Liver (tissue), 9 donors: Measurements from ENCODE around the gene TRIM71. TPM values are rescaled to one million over a fixed set of nuclear protein-coding genes. Genes with fewer than 3 reads are reported as not detected.

Source experiments
- DNase-seq: peaks from one replicate; pipeline ENCODE4 v3.0.0-alpha.2; 2017; ENCODE audit warnings: low spot score
- H3K27ac ChIP-seq, 2 donors: one replicate each; pipeline ENCODE4 v1.7.0; 2013; ENCODE audit warnings: inconsistent platforms in 2 of 2, low read length in 2 of 2, control low read depth in 1 of 2, low read depth in 1 of 2, mild to moderate bottlenecking in 1 of 2
- H3K27me3 ChIP-seq, 4 donors: one replicate each; pipeline versions ENCODE4 v1.6.1 to v1.7.0; 2013; ENCODE audit warnings: low read length in 3 of 4, inconsistent platforms in 1 of 4, mild to moderate bottlenecking in 1 of 4, moderate library complexity in 1 of 4; ENCODE audit not compliant: control insufficient read depth in 4 of 4, insufficient read depth in 4 of 4
- H3K36me3 ChIP-seq, 4 donors: one replicate each; pipeline versions ENCODE4 v1.6.1 to v1.7.0; 2013; ENCODE audit warnings: low read length in 3 of 4, mild to moderate bottlenecking in 3 of 4, low read depth in 1 of 4, moderate library complexity in 1 of 4; ENCODE audit not compliant: control insufficient read depth in 4 of 4, insufficient read depth in 3 of 4
- H3K4me1 ChIP-seq, 4 donors: one replicate each; pipeline versions ENCODE4 v1.6.1 to v1.7.0; 2013; ENCODE audit warnings: low read length in 3 of 4, mild to moderate bottlenecking in 3 of 4, moderate library complexity in 1 of 4; ENCODE audit not compliant: control insufficient read depth in 4 of 4, insufficient read depth in 4 of 4
- H3K4me3 ChIP-seq, 3 donors: one replicate each; pipeline versions ENCODE4 v1.6.1 to v1.7.0; 2013; ENCODE audit warnings: low read length in 3 of 3, control low read depth in 1 of 3, low read depth in 1 of 3, mild to moderate bottlenecking in 1 of 3
- H3K9ac ChIP-seq, 2 donors: one replicate each; pipeline ENCODE4 v1.7.0; 2013; ENCODE audit warnings: low read length in 2 of 2, mild to moderate bottlenecking in 2 of 2, moderate library complexity in 2 of 2, control low read depth in 1 of 2, low read depth in 1 of 2
- H3K9me3 ChIP-seq, 4 donors: one replicate each; pipeline versions ENCODE4 v1.6.1 to v1.7.0; 2013; ENCODE audit warnings: low read length in 3 of 4; ENCODE audit not compliant: control insufficient read depth in 4 of 4
- EGR1 ChIP-seq, 2 donors: IDR thresholded peaks; 2 replicates each; pipeline ENCODE4 v1.6.1; 2016 to 2018; ENCODE audit warnings: antibody characterized with exemption in 2 of 2, low read depth in 2 of 2
- FOXA1 ChIP-seq: IDR thresholded peaks from 2 replicates; pipeline ENCODE4 v1.6.1; 2016; ENCODE audit warnings: antibody characterized with exemption
- FOXA2 ChIP-seq: IDR thresholded peaks from 2 replicates; pipeline ENCODE4 v1.6.1; 2016; ENCODE audit warnings: antibody characterized with exemption
- GABPA ChIP-seq, 2 donors: IDR thresholded peaks in 1 of 2; conservative IDR thresholded peaks in 1 of 2; 2 replicates each; pipeline ENCODE4 v1.6.1; 2016; ENCODE audit warnings: antibody characterized with exemption in 2 of 2, mild to moderate bottlenecking in 1 of 2, moderate library complexity in 1 of 2
- HNF4A ChIP-seq, 2 donors: conservative IDR thresholded peaks; 2 replicates each; pipeline ENCODE4 v1.6.1; 2016; ENCODE audit warnings: antibody characterized with exemption in 2 of 2, mild to moderate bottlenecking in 2 of 2
- HNF4G ChIP-seq: IDR thresholded peaks from 2 replicates; pipeline ENCODE4 v1.6.1; 2016; ENCODE audit warnings: antibody characterized with exemption
- JUND ChIP-seq, 2 donors: IDR thresholded peaks; 2 replicates each; pipeline ENCODE4 v1.6.1; 2016; ENCODE audit warnings: antibody characterized with exemption in 2 of 2
- NR2F2 ChIP-seq: IDR thresholded peaks from 2 replicates; pipeline ENCODE4 v1.6.1; 2016; ENCODE audit warnings: antibody characterized with exemption
- RAD21 ChIP-seq, 2 donors: IDR thresholded peaks; 2 replicates each; pipeline ENCODE4 v1.6.1; 2016; ENCODE audit warnings: antibody characterized with exemption in 2 of 2, mild to moderate bottlenecking in 2 of 2
- RXRA ChIP-seq, 2 donors: IDR thresholded peaks; 2 replicates each; pipeline ENCODE4 v1.6.1; 2017 to 2018; ENCODE audit warnings: antibody characterized with exemption in 2 of 2, mild to moderate bottlenecking in 1 of 2
- SP1 ChIP-seq: IDR thresholded peaks from 2 replicates; pipeline ENCODE4 v1.6.1; 2018; ENCODE audit warnings: antibody characterized with exemption, mild to moderate bottlenecking
- TAF1 ChIP-seq: conservative IDR thresholded peaks from 2 replicates; pipeline ENCODE4 v1.6.1; 2016; ENCODE audit warnings: antibody characterized with exemption, mild to moderate bottlenecking
- YY1 ChIP-seq: IDR thresholded peaks from 2 replicates; pipeline ENCODE4 v1.6.1; 2016; ENCODE audit warnings: antibody characterized with exemption, mild to moderate bottlenecking
- WGBS: extraction: QIAGEN DNeasy Blood & Tissue Kit; methylation state at CpG from one replicate; pipeline ENCODE4 v1.1.7; 2013; 5-methylcytosine and 5-hydroxymethylcytosine counted together
- polyA plus RNA-seq, 2 donors: library from polyadenylated mRNA; stranded (reverse) in 1 of 2; unstranded in 1 of 2; fragments of 200-250 nt in 1 of 2; fragments of >200 nt in 1 of 2; fragmentation: Nextera tagmentation in 1 of 2; extraction: Ambion mirVana in 1 of 2; gene quantifications; one replicate each; pipeline versions ENCODE4 v1.2.1 to v1.2.3, GENCODE V29; 2013 to 2015
- total RNA-seq, 2 donors: library from RNA; depleted of rRNA; stranded (reverse); fragments of >200 nt; gene quantifications; one replicate each; pipeline ENCODE4 v1.2.3, GENCODE V29; 2014
- TF ChIP-seq, protein P1 (sequence below): IDR thresholded peaks from 2 replicates; pipeline ENCODE4 v1.6.1; 2016; ENCODE audit warnings: antibody characterized with exemption
- TF ChIP-seq, protein P2 (sequence below): IDR thresholded peaks from 2 replicates; pipeline ENCODE4 v1.6.1; 2016; ENCODE audit warnings: antibody characterized with exemption, mild to moderate bottlenecking
- TF ChIP-seq, protein P3 (sequence below): fragments of 150-350 bp; IDR thresholded peaks from 2 replicates; pipeline ENCODE4 v1.5.1; 2017; ENCODE audit warnings: improper control_type of control experiment, low read depth, low read length; ENCODE audit not compliant: missing input control
- TF ChIP-seq, protein P4 (sequence below): IDR thresholded peaks from 2 replicates; pipeline ENCODE4 v1.6.1; 2016; ENCODE audit warnings: antibody characterized with exemption
- TF ChIP-seq, protein P5 (sequence below): IDR thresholded peaks from 2 replicates; pipeline ENCODE4 v1.6.1; 2016; ENCODE audit warnings: antibody characterized with exemption
- donor health status: healthy.
- donor health status: healthy.
- donor health status: healthy.
- donor health status: healthy.
- donor health status: healthy.

TRIM71 gene
- total and polyA plus RNA-seq, 4 donors, result under 0.01 to 9.1 TPM; not detected in 2

DNA sequence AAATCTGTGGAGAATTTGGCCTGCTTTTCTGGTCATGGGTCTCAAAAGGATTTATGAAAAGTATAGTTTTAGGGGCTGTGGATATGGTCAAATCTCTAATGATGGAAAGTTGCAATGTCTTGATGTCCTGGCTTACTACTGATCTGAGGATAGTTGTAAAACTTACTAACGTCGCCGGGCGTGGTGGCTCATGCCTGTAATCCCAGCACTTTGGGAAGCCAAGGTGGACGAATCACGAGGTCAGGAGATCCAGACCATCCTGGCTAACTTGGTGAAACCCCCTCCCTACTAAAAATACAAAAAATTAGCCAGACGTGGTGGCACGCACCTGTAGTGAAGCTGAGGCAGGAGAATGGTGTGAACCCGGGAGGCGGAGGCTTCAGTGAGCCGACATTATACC is 19.6 kb downstream of the TRIM71 start:
- DNase-seq, result no peak

More for the DNA sequence above, 19.6 kb downstream of the TRIM71 start:
- H3K4me1 ChIP-seq, result peaks cover 0 to 6% (median 4%) of the 10 kb centered on the region in 4 donors
- TF ChIP-seq, protein P1, sequence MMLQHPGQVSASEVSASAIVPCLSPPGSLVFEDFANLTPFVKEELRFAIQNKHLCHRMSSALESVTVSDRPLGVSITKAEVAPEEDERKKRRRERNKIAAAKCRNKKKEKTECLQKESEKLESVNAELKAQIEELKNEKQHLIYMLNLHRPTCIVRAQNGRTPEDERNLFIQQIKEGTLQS, result no peak
- no peak for TF ChIP-seq HNF4A (conservative IDR thresholded peaks at IDR 0.05)
- TF ChIP-seq, protein P2, sequence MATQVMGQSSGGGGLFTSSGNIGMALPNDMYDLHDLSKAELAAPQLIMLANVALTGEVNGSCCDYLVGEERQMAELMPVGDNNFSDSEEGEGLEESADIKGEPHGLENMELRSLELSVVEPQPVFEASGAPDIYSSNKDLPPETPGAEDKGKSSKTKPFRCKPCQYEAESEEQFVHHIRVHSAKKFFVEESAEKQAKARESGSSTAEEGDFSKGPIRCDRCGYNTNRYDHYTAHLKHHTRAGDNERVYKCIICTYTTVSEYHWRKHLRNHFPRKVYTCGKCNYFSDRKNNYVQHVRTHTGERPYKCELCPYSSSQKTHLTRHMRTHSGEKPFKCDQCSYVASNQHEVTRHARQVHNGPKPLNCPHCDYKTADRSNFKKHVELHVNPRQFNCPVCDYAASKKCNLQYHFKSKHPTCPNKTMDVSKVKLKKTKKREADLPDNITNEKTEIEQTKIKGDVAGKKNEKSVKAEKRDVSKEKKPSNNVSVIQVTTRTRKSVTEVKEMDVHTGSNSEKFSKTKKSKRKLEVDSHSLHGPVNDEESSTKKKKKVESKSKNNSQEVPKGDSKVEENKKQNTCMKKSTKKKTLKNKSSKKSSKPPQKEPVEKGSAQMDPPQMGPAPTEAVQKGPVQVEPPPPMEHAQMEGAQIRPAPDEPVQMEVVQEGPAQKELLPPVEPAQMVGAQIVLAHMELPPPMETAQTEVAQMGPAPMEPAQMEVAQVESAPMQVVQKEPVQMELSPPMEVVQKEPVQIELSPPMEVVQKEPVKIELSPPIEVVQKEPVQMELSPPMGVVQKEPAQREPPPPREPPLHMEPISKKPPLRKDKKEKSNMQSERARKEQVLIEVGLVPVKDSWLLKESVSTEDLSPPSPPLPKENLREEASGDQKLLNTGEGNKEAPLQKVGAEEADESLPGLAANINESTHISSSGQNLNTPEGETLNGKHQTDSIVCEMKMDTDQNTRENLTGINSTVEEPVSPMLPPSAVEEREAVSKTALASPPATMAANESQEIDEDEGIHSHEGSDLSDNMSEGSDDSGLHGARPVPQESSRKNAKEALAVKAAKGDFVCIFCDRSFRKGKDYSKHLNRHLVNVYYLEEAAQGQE, result no peak
- TF ChIP-seq, protein P3, sequence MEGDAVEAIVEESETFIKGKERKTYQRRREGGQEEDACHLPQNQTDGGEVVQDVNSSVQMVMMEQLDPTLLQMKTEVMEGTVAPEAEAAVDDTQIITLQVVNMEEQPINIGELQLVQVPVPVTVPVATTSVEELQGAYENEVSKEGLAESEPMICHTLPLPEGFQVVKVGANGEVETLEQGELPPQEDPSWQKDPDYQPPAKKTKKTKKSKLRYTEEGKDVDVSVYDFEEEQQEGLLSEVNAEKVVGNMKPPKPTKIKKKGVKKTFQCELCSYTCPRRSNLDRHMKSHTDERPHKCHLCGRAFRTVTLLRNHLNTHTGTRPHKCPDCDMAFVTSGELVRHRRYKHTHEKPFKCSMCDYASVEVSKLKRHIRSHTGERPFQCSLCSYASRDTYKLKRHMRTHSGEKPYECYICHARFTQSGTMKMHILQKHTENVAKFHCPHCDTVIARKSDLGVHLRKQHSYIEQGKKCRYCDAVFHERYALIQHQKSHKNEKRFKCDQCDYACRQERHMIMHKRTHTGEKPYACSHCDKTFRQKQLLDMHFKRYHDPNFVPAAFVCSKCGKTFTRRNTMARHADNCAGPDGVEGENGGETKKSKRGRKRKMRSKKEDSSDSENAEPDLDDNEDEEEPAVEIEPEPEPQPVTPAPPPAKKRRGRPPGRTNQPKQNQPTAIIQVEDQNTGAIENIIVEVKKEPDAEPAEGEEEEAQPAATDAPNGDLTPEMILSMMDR, result no peak
- no peak for TF ChIP-seq SP1
- no peak for TF ChIP-seq NR2F2
- TF ChIP-seq EGR1 (IDR thresholded peaks at IDR 0.05; ENCODE audit: low read depth in 2 of 2), result no peak
- TF ChIP-seq RXRA (IDR thresholded peaks at IDR 0.05), result no peak
- no peak for TF ChIP-seq YY1
- TF ChIP-seq JUND (IDR thresholded peaks at IDR 0.05), result no peak
- TF ChIP-seq FOXA1, result no peak
- TF ChIP-seq GABPA (IDR thresholded peaks at IDR 0.05 in 1 of 2, conservative IDR thresholded peaks at IDR 0.05 in 1 of 2), result no peak
- TF ChIP-seq, protein P4, sequence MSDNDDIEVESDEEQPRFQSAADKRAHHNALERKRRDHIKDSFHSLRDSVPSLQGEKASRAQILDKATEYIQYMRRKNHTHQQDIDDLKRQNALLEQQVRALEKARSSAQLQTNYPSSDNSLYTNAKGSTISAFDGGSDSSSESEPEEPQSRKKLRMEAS, result no peak
- no peak for TF ChIP-seq HNF4G
- TF ChIP-seq FOXA2, result no peak
- TF ChIP-seq RAD21 (IDR thresholded peaks at IDR 0.05), result no peak
- TF ChIP-seq TAF1, result no peak
- TF ChIP-seq, protein P5, sequence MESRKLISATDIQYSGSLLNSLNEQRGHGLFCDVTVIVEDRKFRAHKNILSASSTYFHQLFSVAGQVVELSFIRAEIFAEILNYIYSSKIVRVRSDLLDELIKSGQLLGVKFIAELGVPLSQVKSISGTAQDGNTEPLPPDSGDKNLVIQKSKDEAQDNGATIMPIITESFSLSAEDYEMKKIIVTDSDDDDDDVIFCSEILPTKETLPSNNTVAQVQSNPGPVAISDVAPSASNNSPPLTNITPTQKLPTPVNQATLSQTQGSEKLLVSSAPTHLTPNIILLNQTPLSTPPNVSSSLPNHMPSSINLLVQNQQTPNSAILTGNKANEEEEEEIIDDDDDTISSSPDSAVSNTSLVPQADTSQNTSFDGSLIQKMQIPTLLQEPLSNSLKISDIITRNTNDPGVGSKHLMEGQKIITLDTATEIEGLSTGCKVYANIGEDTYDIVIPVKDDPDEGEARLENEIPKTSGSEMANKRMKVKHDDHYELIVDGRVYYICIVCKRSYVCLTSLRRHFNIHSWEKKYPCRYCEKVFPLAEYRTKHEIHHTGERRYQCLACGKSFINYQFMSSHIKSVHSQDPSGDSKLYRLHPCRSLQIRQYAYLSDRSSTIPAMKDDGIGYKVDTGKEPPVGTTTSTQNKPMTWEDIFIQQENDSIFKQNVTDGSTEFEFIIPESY, result no peak
- H3K36me3 ChIP-seq, result no peaks in the 10 kb centered on the region
- H3K9me3 ChIP-seq, result no peaks in the 10 kb centered on the region
- H3K9ac ChIP-seq, result no peak overlapping the region
- H3K4me3 ChIP-seq, result no peak overlapping the region
- H3K27me3 ChIP-seq, result peaks cover 0 to 2% (median 0%) of the 10 kb centered on the region in 4 donors
- no peak overlapping the region for H3K27ac ChIP-seq
- 90% methylated on average over 11 of the region's 11 CpGs for WGBS
